Right lobe of liver (tissue), 6 donors: Measurements from ENCODE around the gene ELOVL4. TPM values are rescaled to one million over a fixed set of nuclear protein-coding genes. Genes with fewer than 3 reads are reported as not detected.

ENCODE experiments used
- ATAC-seq, 4 donors: fragments of 200-7000 bp; cut with Tn5 transposase; one replicate each; pipeline ENCODE4 v1.9.1; 2020; ENCODE audit warnings: mild to moderate bottlenecking in 4 of 4, moderate library complexity in 4 of 4
- DNase-seq, 3 donors: peaks; one replicate each; pipeline ENCODE4 v3.0.0-alpha.2; 2020
- H3K27ac ChIP-seq, 3 donors: fragments of 200-600 bp; one replicate each; pipeline ENCODE4 v1.8.0; 2022
- H3K27me3 ChIP-seq, 2 donors: fragments of 200-600 bp; one replicate each; pipeline ENCODE4 v1.8.0; 2022
- H3K36me3 ChIP-seq, 4 donors: fragments of 200-600 bp; sonication (generic) in 1 of 4; one replicate each; pipeline versions ENCODE4 v1.5.1 to v1.8.0; 2017 to 2022; ENCODE audit warnings: control low read depth in 1 of 4
- H3K4me1 ChIP-seq, 4 donors: fragments of 200-600 bp; sonication (generic) in 1 of 4; one replicate each; pipeline versions ENCODE4 v1.5.1 to v1.8.0; 2017 to 2022; ENCODE audit warnings: control low read depth in 1 of 4
- H3K4me3 ChIP-seq, 3 donors: fragments of 200-600 bp; one replicate each; pipeline ENCODE4 v1.8.0; 2022
- H3K9me3 ChIP-seq, 4 donors: fragments of 200-600 bp; sonication (generic) in 1 of 4; one replicate each; pipeline versions ENCODE4 v1.5.1 to v1.8.0; 2017 to 2022; ENCODE audit warnings: control low read depth in 1 of 4
- POLR2A ChIP-seq: fragments of 450-650 bp; IDR thresholded peaks from one replicate; pipeline ENCODE4 v1.6.1; 2017; ENCODE audit warnings: antibody characterized with exemption, mild to moderate bottlenecking
- WGBS: methylation state at CpG from one replicate; pipeline ENCODE4 v1.1.6; 2018; ENCODE audit warnings: low coverage, low lambda C conversion rate; ENCODE audit not compliant: insufficient coverage; ENCODE audit errors: missing lambda C conversion rate; 5-methylcytosine and 5-hydroxymethylcytosine counted together
- intact Hi-C, 2 donors: fragments of 100-400 bp; cut with DNase I; formaldehyde crosslinking; loops; one replicate each; pipeline versions ENCODE4 v1.11.2 to v1.14.1; 2022
- long read RNA-seq: library from polyadenylated mRNA; unstranded; transcript quantifications from one replicate; pipeline ENCODE4 v2.0.0, GENCODE V29; 2019
- total RNA-seq, 6 experiments: library from RNA; depleted of rRNA in 2 of 6; stranded (reverse); fragments of >200 nt in 2 of 6; fragmentation: NEBNext Ultra II Directional in 3 of 6; extraction: Animal tissue kit (Norgen Biotek cat#: 25700) in 3 of 6; gene quantifications; one replicate each; pipeline versions ENCODE4 v1.1.0 to v1.2.4, GENCODE V29; 2016 to 2023
- TF ChIP-seq, protein P1 (sequence below), 4 donors: fragments of 200-600 bp in 3 of 4; fragments of 450-650 bp in 1 of 4; IDR thresholded peaks; one replicate each; pipeline versions ENCODE4 v1.5.1 to v1.8.0; 2016 to 2022; ENCODE audit warnings: antibody characterized with exemption in 4 of 4, mild to moderate bottlenecking in 2 of 4
- donor health status: DM: no; HTN: yes; CAD: no.
- donor health status: DM: no; HTN: no; CAD: no.
- donor health status: DM: no; HTN: no; CAD: no.
- donor health status: DM: no; HTN: yes; CAD: no.
- donor health status: DM: no; HTN: yes; CAD: no.

Gene ELOVL4
- total RNA-seq = under 1 TPM in 2 of 6 experiments, not detected in 4; 0.07 TPM
- long read RNA-seq = 0 reads

DNA sequence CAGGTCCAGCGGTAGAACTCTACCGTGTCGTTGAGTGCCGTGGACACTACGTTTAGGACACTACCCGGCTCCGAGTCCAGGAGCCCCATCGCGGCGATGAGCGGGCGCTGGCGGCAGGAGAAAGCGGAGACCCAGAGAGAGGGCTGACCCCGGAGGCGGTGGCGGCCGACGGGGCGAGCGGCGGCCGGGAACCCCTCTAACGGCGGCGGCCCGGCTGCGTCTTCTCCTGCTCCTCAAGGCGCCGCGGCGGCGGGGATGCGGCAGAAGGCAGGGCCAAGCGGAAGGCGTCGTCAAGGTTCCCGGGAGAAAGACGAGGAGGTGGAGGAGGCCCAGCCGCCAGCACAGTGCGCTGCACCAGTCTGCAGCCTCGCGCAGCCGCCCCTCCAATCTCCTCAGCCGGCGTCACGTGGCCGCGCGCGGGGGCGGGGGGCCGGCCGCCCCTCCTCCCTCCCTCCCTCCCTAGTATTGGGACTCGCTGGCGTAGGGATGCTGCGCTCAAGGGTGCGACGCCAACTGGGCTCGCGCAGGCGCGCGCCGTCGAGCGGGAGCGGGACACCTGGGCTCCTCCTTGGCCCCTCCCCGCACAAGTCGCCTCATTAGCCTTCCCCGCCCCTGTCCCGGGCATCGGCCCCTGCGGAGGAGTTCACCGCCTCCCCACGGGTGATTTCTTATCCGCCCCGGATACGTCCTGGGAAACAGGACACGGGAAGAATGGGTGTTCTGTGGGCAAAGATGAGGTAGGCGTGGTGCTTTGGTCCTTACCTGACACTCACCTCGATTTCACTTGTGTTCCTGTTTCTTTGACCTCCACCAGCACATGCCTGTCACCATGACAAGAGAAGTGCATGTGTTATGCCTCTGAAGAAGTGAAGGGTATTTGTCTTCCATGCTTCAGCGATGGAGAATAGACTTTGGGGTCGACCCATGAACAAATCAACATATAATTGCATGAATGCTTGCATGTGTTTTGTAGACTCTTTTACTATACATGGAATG, at the start of gene ELOVL4:
Gene ELOVL4, minus strand, starts transcription at position 363 of the 996 bp plus-strand sequence. Its CDS starts 274 bp downstream, at position 89.
- intact Hi-C loops = no loop called here
- peaks cover 3 to 19% of the 10 kb centered on the region in 2 donors for H3K27me3 ChIP-seq
- no peak within 1 kb of the TSS for H3K27ac ChIP-seq
- DNase-seq (peak in 1 of 3 donors; percentile 56), ATAC-seq (peak; percentile 44 to 60 (median 56))
- H3K9me3 ChIP-seq = no peaks in the 10 kb centered on the region
- 5% methylated on average over 40 of the region's 84 CpGs for WGBS
- H3K36me3 ChIP-seq = no peaks in the 10 kb centered on the region
- TF ChIP-seq, protein P1, sequence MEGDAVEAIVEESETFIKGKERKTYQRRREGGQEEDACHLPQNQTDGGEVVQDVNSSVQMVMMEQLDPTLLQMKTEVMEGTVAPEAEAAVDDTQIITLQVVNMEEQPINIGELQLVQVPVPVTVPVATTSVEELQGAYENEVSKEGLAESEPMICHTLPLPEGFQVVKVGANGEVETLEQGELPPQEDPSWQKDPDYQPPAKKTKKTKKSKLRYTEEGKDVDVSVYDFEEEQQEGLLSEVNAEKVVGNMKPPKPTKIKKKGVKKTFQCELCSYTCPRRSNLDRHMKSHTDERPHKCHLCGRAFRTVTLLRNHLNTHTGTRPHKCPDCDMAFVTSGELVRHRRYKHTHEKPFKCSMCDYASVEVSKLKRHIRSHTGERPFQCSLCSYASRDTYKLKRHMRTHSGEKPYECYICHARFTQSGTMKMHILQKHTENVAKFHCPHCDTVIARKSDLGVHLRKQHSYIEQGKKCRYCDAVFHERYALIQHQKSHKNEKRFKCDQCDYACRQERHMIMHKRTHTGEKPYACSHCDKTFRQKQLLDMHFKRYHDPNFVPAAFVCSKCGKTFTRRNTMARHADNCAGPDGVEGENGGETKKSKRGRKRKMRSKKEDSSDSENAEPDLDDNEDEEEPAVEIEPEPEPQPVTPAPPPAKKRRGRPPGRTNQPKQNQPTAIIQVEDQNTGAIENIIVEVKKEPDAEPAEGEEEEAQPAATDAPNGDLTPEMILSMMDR (IDR thresholded peaks at IDR 0.05) = no peak
- no peak for TF ChIP-seq POLR2A
- H3K4me3 ChIP-seq = peak within 1 kb of the TSS; percentile 38 to 54 (median 38)
- peaks cover 0 to 13% (median 5%) of the 10 kb centered on the region in 4 donors for H3K4me1 ChIP-seq

DNA sequence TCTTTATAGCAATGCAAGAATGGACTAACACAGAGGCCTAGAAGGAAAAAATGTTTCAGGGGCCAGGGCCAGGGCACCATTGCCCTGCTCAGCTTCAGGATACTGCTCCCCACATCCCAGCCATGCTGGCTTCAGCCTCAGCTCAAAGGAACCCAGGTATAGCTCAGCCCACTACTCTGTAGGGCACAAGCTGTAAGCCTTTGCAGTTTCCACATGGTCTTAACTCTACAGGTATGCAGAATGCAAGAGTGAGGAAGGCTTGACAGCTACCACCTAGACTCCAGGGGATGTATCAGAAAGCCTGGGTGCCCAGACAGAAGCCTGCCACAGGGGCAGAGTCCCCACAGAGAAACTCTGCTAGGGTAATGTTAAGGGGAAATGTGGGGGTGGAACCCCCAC, 46.6 kb upstream of the ELOVL4 start:
- H3K9me3 ChIP-seq = no peaks in the 10 kb centered on the region
- no peak for ATAC-seq
- H3K36me3 ChIP-seq = no peaks in the 10 kb centered on the region
- H3K4me3 ChIP-seq = no peak overlapping the region
- intact Hi-C loops = no loop called here
- TF ChIP-seq, protein P1 (IDR thresholded peaks at IDR 0.05) = no peak
- no peak for TF ChIP-seq POLR2A
- no peak for DNase-seq
- no peaks in the 10 kb centered on the region for H3K27me3 ChIP-seq
- H3K4me1 ChIP-seq = no peaks in the 10 kb centered on the region
- H3K27ac ChIP-seq = no peak overlapping the region

DNA sequence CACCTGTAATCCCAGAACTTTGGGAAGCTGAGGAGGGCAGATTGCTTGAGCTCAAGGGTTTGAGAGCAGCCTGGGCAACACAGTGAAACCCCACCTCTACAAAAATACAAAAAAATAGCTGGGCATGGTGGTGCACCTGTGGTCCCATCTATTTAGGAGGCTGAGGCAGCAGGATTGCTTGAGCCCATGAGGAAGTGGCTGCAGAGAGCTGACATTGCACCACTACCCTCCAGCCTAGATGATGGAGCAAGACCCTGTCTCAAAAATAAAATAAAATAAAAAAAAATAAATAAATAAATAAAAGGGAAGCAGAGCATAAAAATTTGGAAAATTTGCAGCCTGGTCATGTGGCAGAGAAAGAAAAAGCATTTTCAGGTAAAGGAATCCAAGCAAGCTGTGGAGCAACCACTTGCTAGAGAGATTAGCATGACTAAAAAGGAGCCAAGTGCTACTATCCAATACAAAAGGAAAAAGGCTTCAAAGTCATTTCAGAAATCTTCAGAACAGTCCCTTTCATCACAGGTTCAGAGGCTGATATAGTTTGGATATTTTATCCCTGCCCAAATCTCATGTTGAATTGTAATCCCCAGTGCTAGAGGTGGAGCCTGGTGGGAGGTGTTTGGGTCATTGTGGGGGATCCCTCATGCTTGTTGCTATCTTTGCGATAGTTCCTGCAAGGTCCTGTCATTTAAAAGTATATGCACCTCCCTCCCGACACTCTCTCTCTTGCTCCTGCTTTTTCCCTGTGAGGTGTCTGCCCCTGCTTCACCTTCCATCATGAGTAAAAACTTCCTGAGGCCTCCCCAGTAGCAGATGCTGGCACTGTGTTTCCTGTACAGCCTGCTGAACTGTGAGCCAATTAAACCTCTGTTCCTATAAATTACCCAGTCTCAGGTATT, 45.9 kb upstream of the ELOVL4 start:
- intact Hi-C loops = no loop called here
- no peak for ATAC-seq
- 64% methylated on average over 2 of the region's 2 CpGs for WGBS
- Histone ChIP-seq H3K9me3 (no peaks in the 10 kb centered on the region), H3K4me1 (no peaks in the 10 kb centered on the region), H3K4me3 (no peak overlapping the region), H3K27ac (no peak overlapping the region), H3K36me3 (no peaks in the 10 kb centered on the region), H3K27me3 (no peaks in the 10 kb centered on the region)
- no peak for DNase-seq
- TF ChIP-seq, protein P1 (IDR thresholded peaks at IDR 0.05) = no peak
- no peak for TF ChIP-seq POLR2A

DNA sequence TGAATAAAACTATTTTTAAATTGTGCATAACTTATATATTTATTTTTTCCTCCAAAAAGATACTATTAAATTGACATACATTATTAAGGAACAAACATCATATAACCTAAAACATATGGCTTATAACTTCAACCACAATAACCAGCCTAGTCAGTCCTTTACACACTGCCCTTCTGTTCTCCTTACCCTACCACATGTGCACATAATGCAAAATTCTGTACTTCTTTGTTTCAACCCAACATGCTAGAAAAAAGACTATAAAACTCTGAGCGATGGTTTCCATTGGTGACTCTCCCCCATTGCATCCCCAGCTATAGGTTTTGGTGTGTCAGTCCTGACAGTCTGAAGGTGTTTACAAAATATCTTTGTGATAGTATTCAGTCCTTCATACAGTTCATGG, 42.3 kb upstream of the ELOVL4 start:
- no peak for ATAC-seq
- Histone ChIP-seq H3K4me1 (no peaks in the 10 kb centered on the region), H3K4me3 (no peak overlapping the region), H3K36me3 (no peaks in the 10 kb centered on the region), H3K27me3 (no peaks in the 10 kb centered on the region), H3K27ac (no peak overlapping the region), H3K9me3 (no peaks in the 10 kb centered on the region)
- 100% methylated on average over 1 of the region's 1 CpG for WGBS
- no peak for DNase-seq
- intact Hi-C loops = no loop called here
- TF ChIP-seq, protein P1 (IDR thresholded peaks at IDR 0.05) = no peak
- no peak for TF ChIP-seq POLR2A
